ENCODE results near the gene COPE. TPM values are rescaled to one million over a fixed set of nuclear protein-coding genes. Genes with fewer than 3 reads are reported as not detected.

COPE gene
- total and polyA plus RNA-seq, 3 donors from 2014 or later: 343 to 692 (median 490) TPM

DNA sequence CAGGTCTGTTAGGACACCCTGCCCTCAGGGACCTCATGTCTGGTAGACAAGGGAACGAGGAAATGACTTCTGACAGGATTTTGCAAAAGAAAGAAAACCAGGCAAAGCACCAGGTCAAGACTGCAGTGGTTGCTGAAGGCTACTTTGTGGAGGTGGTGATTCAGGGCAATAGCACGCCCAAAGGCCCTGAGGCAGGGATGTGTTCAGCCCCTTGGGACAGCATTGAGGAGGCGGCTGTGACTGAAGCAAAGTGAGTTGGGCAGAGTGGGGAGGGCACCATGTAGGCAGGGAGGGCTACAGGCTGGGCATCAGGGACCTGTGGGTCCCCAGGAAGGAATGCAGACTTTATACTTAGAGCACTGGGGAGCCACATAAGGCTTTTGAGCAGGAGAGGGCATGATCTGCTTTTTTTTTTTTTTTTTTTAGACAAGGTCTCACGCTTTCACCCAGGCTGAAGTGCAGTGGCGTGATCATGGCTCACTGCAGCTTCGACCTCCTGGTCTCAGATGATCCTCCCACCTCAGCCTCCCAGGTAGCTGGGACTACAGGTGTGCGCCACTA, 32.6 kb upstream of the COPE start:
- intact Hi-C loops (cut with DNase I; ENCODE audit: low total_unique reads): no loop called here
- no peak for DNase-seq
- Histone ChIP-seq H3K4me3 (no peak overlapping the region), H3K27me3 (no peaks in the 10 kb centered on the region), H3K4me1 (peaks cover 3% of the 10 kb centered on the region), H3K27ac (no peak overlapping the region), H3K36me3 (ENCODE audit: low read depth, missing control alignments) (no peaks in the 10 kb centered on the region), H3K9me3 (no peaks in the 10 kb centered on the region)
- 92 to 95% methylated on average over 4 to 7 of the region's 7 CpGs for WGBS, 2 donors
- TF ChIP-seq POLR2A (IDR thresholded peaks at IDR 0.05): no peak
- no peak for TF ChIP-seq CTCF (IDR thresholded peaks at IDR 0.05)

- peaks cover 3% of the 10 kb centered on the region for H3K4me1 ChIP-seq
- no peak for TF ChIP-seq POLR2A (IDR thresholded peaks at IDR 0.05)
- no peak for TF ChIP-seq CTCF (IDR thresholded peaks at IDR 0.05)
- intact Hi-C loops (cut with DNase I; ENCODE audit: low total_unique reads): no loop called here
- no peak for DNase-seq
- no peak overlapping the region for H3K27ac ChIP-seq
- no peaks in the 10 kb centered on the region for H3K9me3 ChIP-seq
- H3K36me3 ChIP-seq (ENCODE audit: low read depth, missing control alignments): no peaks in the 10 kb centered on the region
- H3K4me3 ChIP-seq: no peak overlapping the region
- WGBS, 2 donors: 94 to 100% methylated on average over 3 of the region's 3 CpGs
- no peaks in the 10 kb centered on the region for H3K27me3 ChIP-seq
These were observed 30.7 kb upstream of the COPE start for GRCh38 chr19:18949858-18950257.

- 61 to 89% methylated on average over 3 to 5 of the region's 5 CpGs for WGBS, 2 donors
- H3K4me3 ChIP-seq: no peak overlapping the region
- H3K9me3 ChIP-seq: no peaks in the 10 kb centered on the region
- no peak for DNase-seq
- no peak for TF ChIP-seq POLR2A (IDR thresholded peaks at IDR 0.05)
- TF ChIP-seq CTCF (IDR thresholded peaks at IDR 0.05): no peak
- H3K27me3 ChIP-seq: no peaks in the 10 kb centered on the region
- intact Hi-C loops (cut with DNase I; ENCODE audit: low total_unique reads): no loop called here
- peaks cover 3% of the 10 kb centered on the region for H3K4me1 ChIP-seq
- H3K27ac ChIP-seq: no peak overlapping the region
- H3K36me3 ChIP-seq (ENCODE audit: low read depth, missing control alignments): no peaks in the 10 kb centered on the region
These were observed 29.8 kb upstream of the COPE start for GRCh38 chr19:18948976-18949356.

- DNase-seq: no peak
- Histone ChIP-seq H3K27ac (no peak overlapping the region), H3K4me1 (peaks cover 3% of the 10 kb centered on the region), H3K9me3 (no peaks in the 10 kb centered on the region), H3K27me3 (no peaks in the 10 kb centered on the region), H3K36me3 (ENCODE audit: low read depth, missing control alignments) (no peaks in the 10 kb centered on the region), H3K4me3 (no peak overlapping the region)
- WGBS, 2 donors: 53 to 80% methylated on average over 13 to 14 of the region's 15 CpGs
- intact Hi-C loops (cut with DNase I; ENCODE audit: low total_unique reads): no loop called here
- TF ChIP-seq CTCF (IDR thresholded peaks at IDR 0.05): no peak
- TF ChIP-seq POLR2A (IDR thresholded peaks at IDR 0.05): no peak
These were observed 29.1 kb upstream of the COPE start for GRCh38 chr19:18948075-18948975.

Data from testis (tissue), 3 donors.